Measurements from ENCODE around the gene ABHD14A.

ABHD14A gene

GRCh38 chr3:52023860-52024764, 49.2 kb downstream of the ABHD14A start:
- no peak for DNase-seq (ENCODE audit: low read depth in 1 of 2, low spot score in 1 of 2)

GRCh38 chr3:52024765-52025452, 50.0 kb downstream of the ABHD14A start:
- no peak overlapping the region for H3K4me3 ChIP-seq (replicated peaks; ENCODE audit: insufficient read depth, low read length)

More at GRCh38 chr3:52023860-52024764, 49.2 kb downstream of the ABHD14A start:
- TF ChIP-seq GABPA (IDR thresholded peaks at IDR 0.05; ENCODE audit: low read depth): no peak
- H3K27me3 ChIP-seq (ENCODE audit: insufficient read depth, poor library complexity, severe bottlenecking): no peaks in the 10 kb centered on the region
- H3K27ac ChIP-seq (replicated peaks): no peak overlapping the region
- no peak overlapping the region for H3K4me3 ChIP-seq (replicated peaks; ENCODE audit: insufficient read depth, low read length)

GRCh38 chr3:52025453-52025852, 50.6 kb downstream of the ABHD14A start:
- H3K27ac ChIP-seq (replicated peaks): no peak overlapping the region
- TF ChIP-seq POLR2AphosphoS5 (IDR thresholded peaks at IDR 0.05; ENCODE audit: low read depth) (no peak), SPI1 (IDR thresholded peaks at IDR 0.05; ENCODE audit: borderline replicate concordance, low read depth) (no peak), CTCF (IDR thresholded peaks at IDR 0.05; ENCODE audit: insufficient read depth, low read length) (no peak), REST (IDR thresholded peaks at IDR 0.05; ENCODE audit: insufficient replicate concordance, low read depth) (no peak), GABPA (IDR thresholded peaks at IDR 0.05; ENCODE audit: low read depth) (no peak)
- H3K27me3 ChIP-seq (ENCODE audit: insufficient read depth, poor library complexity, severe bottlenecking): no peaks in the 10 kb centered on the region
- H3K4me3 ChIP-seq (replicated peaks; ENCODE audit: insufficient read depth, low read length): no peak overlapping the region
- no peak for DNase-seq (ENCODE audit: low read depth in 1 of 2, low spot score in 1 of 2)

More at GRCh38 chr3:52024765-52025452, 50.0 kb downstream of the ABHD14A start:
- Histone ChIP-seq H3K27me3 (ENCODE audit: insufficient read depth, poor library complexity, severe bottlenecking) (no peaks in the 10 kb centered on the region), H3K27ac (replicated peaks) (no peak overlapping the region)
- no peak for TF ChIP-seq SPI1 (IDR thresholded peaks at IDR 0.05; ENCODE audit: borderline replicate concordance, low read depth)
- DNase-seq (ENCODE audit: low read depth in 1 of 2, low spot score in 1 of 2): no peak

GRCh38 chr3:52026041-52026440, 51.2 kb downstream of the ABHD14A start:
- Histone ChIP-seq H3K27me3 (ENCODE audit: insufficient read depth, poor library complexity, severe bottlenecking) (no peaks in the 10 kb centered on the region), H3K4me3 (replicated peaks; ENCODE audit: insufficient read depth, low read length) (no peak overlapping the region), H3K27ac (replicated peaks) (no peak overlapping the region)
- no peak for DNase-seq (ENCODE audit: low read depth in 1 of 2, low spot score in 1 of 2)
- TF ChIP-seq CTCF (IDR thresholded peaks at IDR 0.05; ENCODE audit: insufficient read depth, low read length) (no peak), GABPA (IDR thresholded peaks at IDR 0.05; ENCODE audit: low read depth) (no peak), POLR2AphosphoS5 (IDR thresholded peaks at IDR 0.05; ENCODE audit: low read depth) (no peak), REST (IDR thresholded peaks at IDR 0.05; ENCODE audit: insufficient replicate concordance, low read depth) (no peak), SPI1 (IDR thresholded peaks at IDR 0.05; ENCODE audit: borderline replicate concordance, low read depth) (no peak)

Data from HL-60 (cell line).